Gastroesophageal sphincter (tissue), 3 donors: Measurements from ENCODE around the gene KNL1.
"Not testable (repeated sequence)": the region's sequence is repeated elsewhere in the genome, so short reads cannot be mapped to it uniquely, and the experiment has no call there.

Source experiments
- CTCF ChIP-seq, 4 experiments: fragments of 200-600 bp in 2 of 4; fragments of 450-650 bp in 2 of 4; sonication (generic) in 1 of 4; IDR thresholded peaks; one replicate each; pipeline ENCODE4 v1.5.1; 2017 to 2019; ENCODE audit warnings: antibody characterized with exemption in 4 of 4, mild to moderate bottlenecking in 2 of 4, moderate library complexity in 2 of 4
- EP300 ChIP-seq: sonication (generic); formaldehyde crosslinking; IDR thresholded peaks from one replicate; pipeline ENCODE4 v1.6.1; 2017; ENCODE audit warnings: antibody characterized with exemption, mild to moderate bottlenecking
- POLR2A ChIP-seq, 2 donors: fragments of 450-650 bp; IDR thresholded peaks; one replicate each; pipeline ENCODE4 v1.6.1; 2017; ENCODE audit warnings: antibody characterized with exemption in 2 of 2, mild to moderate bottlenecking in 2 of 2, moderate library complexity in 1 of 2
- POLR2AphosphoS5 ChIP-seq: sonication (generic); formaldehyde crosslinking; IDR thresholded peaks from one replicate; pipeline ENCODE4 v1.6.1; 2017; ENCODE audit warnings: antibody characterized with exemption

- TF ChIP-seq CTCF (IDR thresholded peaks at IDR 0.05); POLR2AphosphoS5; POLR2A (IDR thresholded peaks at IDR 0.05); EP300: not testable (repeated sequence)
Measured at GRCh38 chr15:40676290-40676689, 82.2 kb downstream of the KNL1 start.
